ENCODE measurements around the gene GNLY.
"Not testable (repeated sequence)": the region's sequence is repeated elsewhere in the genome, so short reads cannot be mapped to it uniquely, and the experiment has no call there.

Gene GNLY

DNA sequence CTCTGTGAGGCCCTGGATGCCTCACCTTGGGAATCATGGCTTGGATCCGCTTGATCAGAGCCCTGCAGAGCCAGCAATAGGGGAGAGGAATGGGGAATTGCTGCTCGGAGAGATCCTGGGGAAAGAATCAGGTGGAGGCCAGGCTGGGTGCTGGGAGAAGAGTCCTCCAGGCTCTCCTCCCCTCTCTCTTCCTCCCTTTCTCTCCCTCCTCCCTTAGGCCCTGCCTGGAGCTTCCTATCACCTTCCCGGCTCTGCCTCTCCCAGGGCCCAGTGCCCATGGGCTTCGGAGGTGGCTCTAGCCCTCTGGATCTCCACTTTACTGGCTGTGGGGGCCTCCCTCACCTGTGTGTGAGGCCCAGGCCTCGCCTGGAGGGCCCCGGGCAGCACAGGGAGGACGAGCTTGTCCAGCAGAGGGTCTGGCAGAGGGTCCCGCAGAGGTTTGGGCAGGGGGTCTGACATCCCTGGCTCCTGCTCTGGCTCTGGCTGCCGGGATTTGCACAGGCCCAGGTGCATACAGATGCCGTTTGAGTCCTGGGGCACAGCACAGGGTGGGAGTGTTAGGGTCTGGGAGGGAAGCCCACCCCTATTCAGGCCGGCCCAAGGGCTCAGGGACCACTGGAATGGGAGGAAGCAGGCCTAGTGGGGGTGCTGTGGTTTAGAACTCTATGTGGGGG lies 28.8 kb upstream of the GNLY start:
- no peak for DNase-seq

DNA sequence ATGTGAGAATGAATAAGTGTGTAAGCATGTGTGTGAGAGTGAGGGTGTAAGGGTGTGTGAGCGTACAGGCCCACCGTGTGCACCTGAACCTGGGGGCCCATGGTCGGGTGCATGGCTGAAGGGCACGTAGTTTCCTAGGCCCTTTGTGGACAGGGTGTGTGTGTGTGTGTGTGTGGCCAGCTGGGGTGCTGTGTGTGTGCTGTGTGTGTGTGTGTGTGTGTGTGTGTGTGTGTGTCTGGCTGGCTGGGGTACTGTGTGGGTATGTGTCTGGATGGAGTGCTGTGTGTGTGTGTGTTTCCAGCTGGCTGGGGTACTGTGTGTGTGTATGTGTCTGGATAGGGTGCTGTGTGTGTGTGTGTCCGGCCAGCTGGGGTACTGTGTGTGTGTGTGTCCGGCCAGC lies 28.1 kb upstream of the GNLY start:
- no peak for DNase-seq

DNA sequence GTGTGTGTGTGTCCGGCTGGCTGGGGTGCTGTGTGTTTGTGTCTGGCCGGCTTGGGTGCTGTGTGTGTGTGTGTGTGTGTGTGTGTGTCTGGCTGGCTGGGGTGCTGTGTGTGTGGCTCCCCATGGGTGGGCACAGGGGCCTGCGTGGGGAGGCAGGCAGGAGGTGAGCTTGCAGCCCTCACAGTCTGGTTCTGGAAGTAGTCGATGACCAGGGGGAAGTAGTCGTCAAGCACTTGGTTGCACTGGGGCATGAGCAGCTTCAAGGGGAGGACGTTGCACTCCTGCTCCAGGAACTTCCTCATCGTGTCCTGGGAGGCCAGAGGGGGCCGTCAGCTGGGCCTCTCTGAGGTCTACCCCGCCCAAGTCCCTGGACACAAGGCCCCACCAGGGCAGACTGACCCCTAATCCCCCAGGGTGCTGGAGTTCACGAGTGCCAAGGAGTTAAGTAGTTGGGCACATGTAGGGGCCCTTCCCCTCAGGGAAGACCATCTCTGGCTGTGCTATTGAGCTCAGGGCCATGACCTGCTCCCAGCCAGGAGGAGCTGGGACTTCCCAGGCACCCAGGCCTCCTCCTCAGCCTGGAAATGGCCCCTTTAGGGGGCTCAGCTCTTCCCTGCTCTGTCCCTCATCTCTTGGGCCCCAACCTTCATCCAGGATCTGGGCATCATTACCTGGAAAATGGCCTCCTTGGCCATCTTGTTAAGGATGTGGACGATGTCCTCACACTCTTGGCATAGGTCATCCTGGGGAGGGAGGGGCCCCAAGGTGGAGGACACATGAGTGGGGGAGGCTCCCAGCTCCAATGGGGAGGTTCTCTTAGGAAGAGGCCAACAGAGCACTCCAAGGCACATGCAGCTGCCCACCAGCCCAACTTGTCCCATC lies 27.5 kb upstream of the GNLY start:
- no peak for DNase-seq

- DNase-seq = no peak
Measured at GRCh38 chr2:85667561-85668008, 26.6 kb upstream of the GNLY start.

DNA sequence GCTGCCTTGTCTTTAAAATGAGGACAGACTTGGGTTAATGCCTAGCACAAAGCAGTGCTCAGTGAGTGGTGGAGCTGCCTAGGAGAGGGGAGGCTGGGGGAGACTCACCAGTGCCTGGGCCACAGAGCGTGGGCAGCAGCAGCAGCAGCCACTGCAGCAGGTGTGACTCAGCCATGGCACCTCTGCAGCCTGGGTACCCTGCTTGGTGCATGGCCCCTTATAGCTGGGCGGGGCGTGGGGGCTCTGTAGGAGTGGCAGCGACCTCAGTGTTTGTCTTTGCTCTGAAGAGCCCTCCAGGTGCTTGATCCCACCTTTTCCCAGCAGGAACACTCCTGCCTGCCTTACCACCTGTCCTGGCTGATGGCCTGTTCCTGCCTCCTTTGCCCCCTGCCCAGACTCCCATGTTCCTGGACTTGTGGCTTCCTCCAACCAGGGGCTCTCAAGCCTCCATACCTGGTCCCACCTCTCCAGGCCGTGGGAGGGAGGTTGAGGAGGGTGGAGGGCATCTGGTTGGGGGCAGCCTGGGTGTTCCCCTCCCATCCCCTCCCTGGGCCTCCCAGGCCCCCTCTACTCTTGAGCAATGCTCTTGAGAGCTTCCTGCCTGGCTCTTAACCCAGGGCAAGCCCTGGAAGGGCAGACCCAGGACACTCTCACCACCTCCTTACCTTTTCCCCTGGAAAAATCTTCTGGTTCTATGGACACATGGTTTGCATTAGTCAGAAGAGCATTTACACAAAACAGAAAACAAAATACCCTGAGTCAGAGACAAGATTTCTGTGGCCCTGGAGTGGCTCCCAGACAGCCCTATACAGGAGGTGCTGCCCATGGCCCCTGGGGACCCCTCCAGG lies 25.9 kb upstream of the GNLY start, which contains the start of gene SFTPB:
SFTPB (minus strand) TSS at position 191 of the 848 bp plus-strand sequence; CDS start at position 175, 16 bp downstream.
- peak; percentile 54 for DNase-seq

- DNase-seq = no peak
Measured at GRCh38 chr2:85668857-85669142, 25.4 kb upstream of the GNLY start.

GRCh38 chr2:85669549-85669948 lies 24.6 kb upstream of the GNLY start:
- DNase-seq = no peak

DNA sequence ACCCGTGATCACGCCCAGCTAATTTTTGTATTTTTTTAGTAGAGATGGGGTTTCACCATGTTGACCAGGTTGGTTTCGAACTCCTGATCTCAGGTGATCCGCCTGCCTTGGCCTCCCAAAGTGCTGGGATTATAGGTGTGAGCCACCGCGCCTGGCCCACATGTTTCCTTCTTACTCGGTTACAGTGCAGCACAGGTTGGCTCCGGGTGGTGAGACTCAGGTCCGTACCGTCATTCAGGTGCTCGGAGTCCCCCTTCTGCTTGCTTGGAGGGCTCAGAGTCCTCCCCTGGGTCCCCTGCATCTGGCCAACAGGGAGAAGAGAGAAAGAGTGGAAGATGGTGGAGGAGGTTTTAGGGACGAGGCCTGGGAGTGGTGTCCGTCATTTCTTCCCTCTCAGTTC lies 23.7 kb upstream of the GNLY start:
- DNase-seq = not testable (repeated sequence)

GRCh38 chr2:85672456-85672855 lies 21.7 kb upstream of the GNLY start:
- DNase-seq = no peak

DNA sequence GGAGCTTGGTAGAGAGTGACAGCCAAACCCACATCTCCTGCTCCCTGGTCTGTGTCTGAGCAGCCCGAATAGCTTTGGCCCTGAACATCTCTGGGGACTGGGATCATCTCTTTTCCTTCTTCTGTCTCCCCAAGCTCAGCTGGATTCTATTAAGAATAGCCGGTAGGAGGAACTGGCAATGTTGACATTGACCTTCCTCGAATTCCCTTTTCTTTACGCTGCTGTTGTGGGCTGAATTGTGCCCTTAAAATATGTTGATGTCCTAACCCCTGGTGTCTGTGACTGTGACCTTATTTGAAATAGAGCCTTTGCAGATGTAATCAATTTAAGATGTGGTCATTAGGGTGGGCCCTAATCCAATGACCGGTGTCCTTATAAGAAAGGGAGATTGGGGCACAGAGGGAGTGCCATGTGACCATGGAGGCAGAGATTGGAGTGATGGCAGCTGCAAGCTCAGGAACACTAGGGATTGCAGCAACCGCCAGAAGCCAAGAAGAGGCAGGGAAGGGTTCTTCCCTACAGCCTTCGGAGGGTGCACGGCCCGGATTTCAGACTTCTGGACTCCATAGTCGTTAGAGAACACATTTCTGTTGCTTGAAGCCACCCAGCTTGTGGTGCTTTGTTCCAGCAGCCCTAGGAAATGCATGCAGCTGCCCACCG lies 20.3 kb upstream of the GNLY start:
- peak; percentile 69 for DNase-seq

DNA sequence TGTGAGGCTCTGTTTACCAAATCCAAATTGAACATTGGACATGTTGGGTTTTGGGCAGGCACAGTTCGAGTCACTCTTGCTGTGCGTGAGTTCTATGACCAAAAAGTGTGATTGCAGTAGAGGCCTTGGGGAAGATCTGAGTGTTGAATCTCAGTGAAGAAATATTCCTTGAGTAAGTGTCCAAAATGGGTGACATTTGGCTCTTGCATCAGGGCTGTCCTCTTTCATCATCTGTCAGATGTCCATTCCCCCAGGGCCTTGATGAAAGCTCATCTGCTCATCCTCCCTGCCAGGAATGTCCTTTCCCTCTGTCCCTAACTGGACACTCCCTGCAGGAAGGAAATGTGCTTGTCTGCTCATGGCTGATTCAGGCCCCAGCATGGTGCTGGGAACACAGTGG lies 19.7 kb upstream of the GNLY start:
- peak; percentile 17 for DNase-seq

GRCh38 chr2:85675427-85675826 lies 18.7 kb upstream of the GNLY start:
- DNase-seq = no peak

DNA sequence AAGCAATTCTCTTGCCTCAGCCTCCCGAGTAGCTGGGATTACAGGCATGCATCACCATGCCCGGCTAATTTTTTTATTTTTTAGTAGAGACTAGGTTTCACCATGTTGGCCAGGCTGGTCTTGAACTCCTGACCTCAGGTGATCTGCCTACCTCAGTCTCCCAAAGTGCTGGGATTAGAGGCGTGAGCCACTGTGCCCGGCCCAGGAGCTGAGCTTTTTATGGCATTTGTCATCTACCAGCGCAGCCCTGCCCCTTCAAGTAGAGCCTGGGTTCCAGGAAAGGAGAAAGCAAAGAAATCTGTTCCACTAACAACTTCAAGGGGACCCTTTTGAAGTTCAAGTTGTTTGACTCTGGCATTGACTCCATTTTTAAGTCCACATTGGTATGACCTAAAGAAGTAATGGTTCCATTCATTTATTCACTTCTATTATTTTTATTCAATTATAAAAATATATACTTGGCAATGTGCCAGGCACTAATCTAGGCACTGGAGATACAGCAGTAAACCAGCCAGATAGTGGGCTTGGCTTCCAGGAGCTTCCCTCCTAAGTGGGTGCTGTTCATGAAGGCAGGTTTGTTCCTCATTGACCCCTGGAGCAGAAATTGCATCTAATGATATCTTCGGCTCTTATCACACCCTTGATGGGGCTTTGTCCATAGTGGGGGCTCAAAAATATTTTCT lies 18.2 kb upstream of the GNLY start:
- no peak for DNase-seq

- no peak for DNase-seq
Measured at GRCh38 chr2:85678377-85678776, 15.8 kb upstream of the GNLY start.

- peak; percentile 71 for DNase-seq
Measured at GRCh38 chr2:85678794-85679672, 15.1 kb upstream of the GNLY start.

- DNase-seq = no peak
Measured at GRCh38 chr2:85680707-85681371, 13.3 kb upstream of the GNLY start.

GRCh38 chr2:85681372-85681763 lies 12.8 kb upstream of the GNLY start:
- no peak for DNase-seq

DNA sequence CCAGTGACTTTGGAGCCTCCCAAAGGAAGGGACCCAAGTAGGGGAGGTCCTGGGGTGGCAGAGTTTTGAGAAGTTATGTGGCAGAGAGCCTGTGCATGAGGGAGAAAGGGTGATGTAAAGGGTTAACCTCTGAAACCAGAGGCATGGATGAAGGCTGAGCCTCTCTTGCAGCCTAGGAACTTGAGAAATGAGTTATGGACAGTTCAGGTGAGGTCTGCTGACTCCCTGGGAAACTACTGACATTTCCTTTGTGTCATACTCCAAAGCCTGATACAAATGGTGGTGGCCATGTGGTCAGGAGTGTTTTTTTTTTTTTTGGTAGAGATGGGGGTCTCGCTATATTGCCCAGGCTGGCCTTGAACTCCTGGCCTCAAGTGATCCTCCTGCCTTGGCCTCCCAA lies 12.4 kb upstream of the GNLY start:
- DNase-seq = no peak

DNA sequence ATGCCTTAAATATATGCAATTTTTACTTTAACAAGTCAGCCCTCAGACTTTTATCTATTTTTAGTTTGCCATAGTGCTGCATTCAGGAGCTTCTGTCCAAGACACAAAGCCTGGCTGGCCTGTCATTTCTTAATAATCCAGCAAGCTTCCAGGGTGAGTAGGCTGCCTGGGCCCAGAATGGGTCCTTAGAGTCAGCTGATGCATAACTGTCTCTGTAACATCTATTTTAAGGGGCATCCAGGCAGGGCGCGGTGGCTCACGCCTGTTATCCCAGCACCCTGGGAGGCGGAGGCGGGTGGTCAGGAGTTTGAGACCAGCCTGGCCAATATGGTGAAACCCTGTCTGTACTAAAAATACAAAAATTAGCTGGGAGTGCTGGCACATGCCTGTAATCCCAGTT lies 11.8 kb upstream of the GNLY start:
- peak; percentile 44 for DNase-seq

GRCh38 chr2:85684380-85684779 lies 9.8 kb upstream of the GNLY start:
- DNase-seq = no peak
